Large intestine (tissue), 3 donors: ENCODE results near the gene NID2. TPM values are rescaled to one million over a fixed set of nuclear protein-coding genes. Genes with fewer than 3 reads are reported as not detected.

Experiments
- DNase-seq, 2 donors: peaks; one replicate each; pipeline versions ENCODE4 v3.0.0 to v3.0.0-alpha.2; 2013
- H3K27ac ChIP-seq: one replicate; pipeline ENCODE4 v1.5.1; 2013; ENCODE audit warnings: low read length
- H3K27me3 ChIP-seq: 2 replicates; pipeline ENCODE4 v1.6.1; 2013; ENCODE audit warnings: low read length; ENCODE audit not compliant: control insufficient read depth, insufficient read depth
- H3K36me3 ChIP-seq: 2 replicates; pipeline ENCODE4 v1.6.1; 2013; ENCODE audit warnings: low read length; ENCODE audit not compliant: control insufficient read depth, insufficient read depth
- H3K4me1 ChIP-seq: one replicate; pipeline ENCODE4 v1.6.1; 2013; ENCODE audit warnings: low read length; ENCODE audit not compliant: control insufficient read depth, insufficient read depth
- H3K4me3 ChIP-seq: one replicate; pipeline ENCODE4 v1.5.1; 2013; ENCODE audit warnings: low read length
- H3K9me3 ChIP-seq: one replicate; pipeline ENCODE4 v1.6.1; 2013; ENCODE audit warnings: mild to moderate bottlenecking, low read depth, low read length, moderate library complexity; ENCODE audit not compliant: control insufficient read depth
- WGBS: methylation state at CpG from one replicate; pipeline ENCODE4 v1.1.5; 2013; ENCODE audit warnings: low lambda C conversion rate; ENCODE audit not compliant: insufficient coverage; 5-methylcytosine and 5-hydroxymethylcytosine counted together
- polyA plus RNA-seq: library from polyadenylated mRNA; unstranded; fragments of 120-200 nt; gene quantifications from one replicate; pipeline ENCODE4 v1.2.1, GENCODE V29; 2013

The NID2 gene
- polyA plus RNA-seq, 1 donor, result 21.1 TPM

DNA sequence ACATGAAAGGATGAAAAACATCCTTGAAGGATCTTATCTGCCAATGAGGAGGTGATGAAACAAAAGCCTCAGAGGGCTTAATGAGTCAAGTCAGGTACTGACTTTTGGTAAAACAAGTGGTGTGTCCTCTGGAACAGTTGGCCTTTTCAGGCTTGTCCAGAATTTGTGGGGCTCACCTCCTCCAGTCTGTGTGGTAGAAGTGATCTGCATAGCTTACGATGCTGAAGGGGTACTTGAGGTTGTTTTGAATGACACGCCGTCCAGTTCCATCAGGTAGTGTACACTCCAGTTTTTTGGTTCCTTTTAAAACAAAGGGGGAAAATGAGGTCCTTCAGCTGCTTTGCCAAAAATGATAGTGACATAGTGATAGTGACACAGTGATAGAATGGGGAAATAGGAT lies 62.5 kb downstream of the NID2 start:
- Histone ChIP-seq H3K36me3 (peaks cover 89% of the 10 kb centered on the region), H3K4me3 (no peak overlapping the region), H3K9me3 (no peaks in the 10 kb centered on the region), H3K27me3 (no peaks in the 10 kb centered on the region), H3K27ac (no peak overlapping the region), H3K4me1 (no peaks in the 10 kb centered on the region)
- no CpG with 5 or more reads among the region's 3 CpGs for WGBS
- DNase-seq, result no peak

GRCh38 chr14:52005625-52006024 lies 63.2 kb downstream of the NID2 start:
- Histone ChIP-seq H3K9me3 (no peaks in the 10 kb centered on the region), H3K27me3 (no peaks in the 10 kb centered on the region), H3K27ac (no peak overlapping the region), H3K4me3 (no peak overlapping the region), H3K36me3 (peaks cover 85% of the 10 kb centered on the region), H3K4me1 (no peaks in the 10 kb centered on the region)
- DNase-seq, result no peak
- no CpG with 5 or more reads among the region's 2 CpGs for WGBS

DNA sequence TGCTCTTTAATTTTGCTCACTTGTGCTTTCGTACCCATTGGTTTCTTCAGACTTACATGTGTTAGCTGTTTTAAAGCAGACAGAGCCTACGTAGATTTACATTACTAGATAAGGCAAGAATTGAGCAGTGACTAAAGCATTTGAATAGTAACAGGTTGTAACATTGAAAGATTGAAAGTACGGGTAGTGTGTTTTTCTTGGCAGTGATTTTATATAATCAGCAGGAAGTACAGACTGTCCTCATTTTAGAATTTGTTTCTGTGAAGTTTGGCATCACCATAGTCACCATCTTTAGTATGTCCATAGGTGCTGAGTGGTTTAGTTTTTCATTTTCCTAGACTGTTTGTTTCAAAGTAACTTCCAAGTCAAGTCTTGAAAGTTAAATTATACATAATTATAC lies 65.5 kb downstream of the NID2 start:
- Histone ChIP-seq H3K4me3 (no peak overlapping the region), H3K27ac (no peak overlapping the region), H3K27me3 (no peaks in the 10 kb centered on the region), H3K36me3 (peaks cover 66% of the 10 kb centered on the region), H3K9me3 (no peaks in the 10 kb centered on the region), H3K4me1 (no peaks in the 10 kb centered on the region)
- no peak for DNase-seq
- WGBS, result 29% methylated on average over 1 of the region's 3 CpGs

DNA sequence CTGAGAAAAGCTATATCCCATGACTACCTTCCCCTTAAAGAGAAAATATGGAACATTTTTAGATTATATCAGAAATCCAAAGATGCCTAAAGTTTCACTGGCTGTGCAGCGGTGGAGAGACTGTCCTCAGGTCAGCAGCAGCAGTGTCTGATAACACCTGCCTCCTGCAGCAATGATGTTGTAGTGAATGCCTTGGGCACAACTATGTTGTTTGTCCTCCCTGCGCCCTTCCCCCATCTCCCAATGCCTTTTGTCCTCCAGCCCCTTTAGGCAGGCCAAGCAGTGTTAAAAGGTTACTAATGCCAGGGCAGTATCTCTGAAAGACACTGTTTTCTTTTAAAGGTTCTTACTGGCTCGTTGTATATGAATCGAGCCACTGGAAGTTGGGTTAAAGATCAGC lies 66.3 kb downstream of the NID2 start:
- no CpG with 5 or more reads among the region's 4 CpGs for WGBS
- no peak overlapping the region for H3K27ac ChIP-seq
- no peaks in the 10 kb centered on the region for H3K4me1 ChIP-seq
- DNase-seq, result no peak
- peaks cover 59% of the 10 kb centered on the region for H3K36me3 ChIP-seq
- H3K9me3 ChIP-seq, result no peaks in the 10 kb centered on the region
- no peaks in the 10 kb centered on the region for H3K27me3 ChIP-seq
- H3K4me3 ChIP-seq, result no peak overlapping the region

DNA sequence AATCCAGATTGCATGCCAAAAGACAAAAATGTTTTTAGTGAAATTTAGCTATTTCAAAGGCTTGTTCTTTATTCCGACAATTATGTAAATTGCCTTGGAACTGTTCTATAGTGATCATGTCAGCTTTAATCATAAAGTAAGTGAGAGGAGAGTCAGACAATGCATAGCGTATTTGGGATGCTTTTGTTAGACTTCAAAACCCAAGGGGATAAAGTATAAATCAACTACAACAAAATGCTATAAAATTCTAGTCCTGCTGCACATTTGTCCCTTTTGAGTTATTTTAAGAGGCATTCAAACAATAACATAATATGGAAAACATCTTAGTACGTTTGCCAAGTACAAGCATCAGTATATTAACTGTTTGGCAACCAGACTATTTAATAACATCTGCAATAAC lies 68.2 kb downstream of the NID2 start:
- peaks cover 45% of the 10 kb centered on the region for H3K36me3 ChIP-seq
- no peak overlapping the region for H3K4me3 ChIP-seq
- no peak for DNase-seq
- H3K9me3 ChIP-seq, result no peaks in the 10 kb centered on the region
- H3K27me3 ChIP-seq, result no peaks in the 10 kb centered on the region
- WGBS, result 65% methylated on average over 2 of the region's 3 CpGs
- no peak overlapping the region for H3K27ac ChIP-seq
- H3K4me1 ChIP-seq, result no peaks in the 10 kb centered on the region

- no peak overlapping the region for H3K4me3 ChIP-seq
- no peaks in the 10 kb centered on the region for H3K9me3 ChIP-seq
- H3K27me3 ChIP-seq, result no peaks in the 10 kb centered on the region
- H3K27ac ChIP-seq, result no peak overlapping the region
- 85% methylated on average over 2 of the region's 3 CpGs for WGBS
- H3K36me3 ChIP-seq, result peaks cover 45% of the 10 kb centered on the region
- H3K4me1 ChIP-seq, result no peaks in the 10 kb centered on the region
- no peak for DNase-seq
These were observed 68.8 kb downstream of the NID2 start for GRCh38 chr14:52000019-52000582.

DNA sequence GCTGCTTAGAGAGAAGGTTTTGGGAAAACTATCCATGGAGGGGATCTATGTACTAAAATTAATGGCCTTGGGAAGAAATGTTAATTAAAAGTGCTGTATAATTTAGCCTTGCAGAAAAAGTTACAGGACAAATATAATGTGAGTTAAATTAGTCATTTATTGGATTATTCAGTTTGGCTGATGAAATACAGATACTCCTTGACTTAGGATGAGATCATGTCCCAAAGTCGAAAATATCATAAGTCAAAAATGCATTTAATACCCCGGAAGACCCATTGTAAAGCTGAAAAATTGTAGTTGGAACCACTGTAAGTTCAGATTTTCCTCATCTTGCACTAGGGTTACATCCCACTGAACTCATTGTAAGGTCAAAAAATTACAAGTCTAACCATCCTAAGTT lies 69.8 kb downstream of the NID2 start:
- Histone ChIP-seq H3K27me3 (no peaks in the 10 kb centered on the region), H3K27ac (no peak overlapping the region), H3K9me3 (no peaks in the 10 kb centered on the region), H3K4me3 (no peak overlapping the region), H3K36me3 (peaks cover 42% of the 10 kb centered on the region), H3K4me1 (no peaks in the 10 kb centered on the region)
- DNase-seq, result no peak
- no CpG with 5 or more reads among the region's 2 CpGs for WGBS

- Histone ChIP-seq H3K4me3 (no peak overlapping the region), H3K4me1 (no peaks in the 10 kb centered on the region), H3K27ac (no peak overlapping the region), H3K36me3 (peaks cover 43% of the 10 kb centered on the region), H3K27me3 (no peaks in the 10 kb centered on the region), H3K9me3 (no peaks in the 10 kb centered on the region)
- no peak for DNase-seq
These were observed 70.5 kb downstream of the NID2 start for GRCh38 chr14:51998348-51998747.

GRCh38 chr14:51996148-51996746 lies 72.6 kb downstream of the NID2 start:
- peaks cover 33% of the 10 kb centered on the region for H3K36me3 ChIP-seq
- peak in 1 of 2 donors; percentile 14 for DNase-seq
- no peaks in the 10 kb centered on the region for H3K4me1 ChIP-seq
- H3K9me3 ChIP-seq, result no peaks in the 10 kb centered on the region
- WGBS, result 53% methylated on average over 3 of the region's 4 CpGs
- no peaks in the 10 kb centered on the region for H3K27me3 ChIP-seq
- no peak overlapping the region for H3K4me3 ChIP-seq
- no peak overlapping the region for H3K27ac ChIP-seq

DNA sequence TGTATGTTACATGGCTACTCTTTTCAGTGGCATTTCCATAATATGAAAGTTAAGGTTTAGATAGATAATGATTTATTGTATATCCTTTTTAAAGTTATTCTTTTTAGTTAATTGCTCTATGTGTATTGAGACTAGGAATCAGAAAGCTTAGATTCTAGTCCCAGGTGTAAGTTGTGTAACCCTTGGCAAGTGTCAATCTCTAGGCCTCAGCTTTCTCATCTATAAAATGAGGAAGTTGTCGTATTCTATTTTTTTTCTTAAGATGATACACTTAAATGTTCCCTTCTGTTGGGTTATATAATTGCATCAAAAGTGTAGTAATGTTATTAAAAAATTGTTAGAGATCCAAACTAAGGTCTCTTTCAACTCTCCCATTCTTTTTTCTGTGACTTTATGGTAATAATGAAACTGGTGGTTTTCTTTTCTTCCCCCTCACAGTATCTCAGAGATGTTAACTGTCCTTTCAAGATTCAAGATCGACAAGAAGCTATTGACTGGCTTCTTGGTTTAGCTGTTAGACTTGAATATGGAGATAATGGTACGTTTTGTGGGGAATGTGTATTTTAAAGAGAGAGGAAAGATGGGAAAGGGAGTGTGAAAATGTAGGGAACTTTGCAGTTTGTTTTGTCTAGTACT lies 75.5 kb downstream of the NID2 start:
- DNase-seq, result no peak
- H3K27ac ChIP-seq, result no peak overlapping the region
- peaks cover 2% of the 10 kb centered on the region for H3K9me3 ChIP-seq
- no peaks in the 10 kb centered on the region for H3K27me3 ChIP-seq
- peaks cover 29% of the 10 kb centered on the region for H3K36me3 ChIP-seq
- peaks cover 4% of the 10 kb centered on the region for H3K4me1 ChIP-seq
- WGBS, result 100% methylated on average over 2 of the region's 3 CpGs
- H3K4me3 ChIP-seq, result no peak overlapping the region

- WGBS, result 89% methylated on average over 2 of the region's 3 CpGs
- Histone ChIP-seq H3K4me1 (peaks cover 6% of the 10 kb centered on the region), H3K36me3 (peaks cover 25% of the 10 kb centered on the region)
These were observed 78.4 kb downstream of the NID2 start for GRCh38 chr14:51990488-51990887.

More at GRCh38 chr14:51990488-51990887, 78.4 kb downstream of the NID2 start:
- H3K27ac ChIP-seq, result no peak overlapping the region
- no peaks in the 10 kb centered on the region for H3K27me3 ChIP-seq
- no peak for DNase-seq
- peak overlapping the region; percentile 95 for H3K4me3 ChIP-seq
- peaks cover 2% of the 10 kb centered on the region for H3K9me3 ChIP-seq
